HEK293T (cell line): ENCODE data around the gene PKIB.

Source experiments
- BHLHE40 ChIP-seq: fragments of 450-650 bp; IDR thresholded peaks from 2 replicates; pipeline ENCODE4 v1.6.1; 2016; ENCODE audit warnings: mild to moderate bottlenecking, moderate library complexity, borderline replicate concordance
- FOXA1 ChIP-seq: fragments of 450-650 bp; IDR thresholded peaks from 2 replicates; pipeline ENCODE4 v1.6.1; 2016; ENCODE audit warnings: mild to moderate bottlenecking
- FOXK2 ChIP-seq: fragments of 450-650 bp; IDR thresholded peaks from 2 replicates; pipeline ENCODE4 v1.6.1; 2016; ENCODE audit warnings: mild to moderate bottlenecking
- FOXM1 ChIP-seq: fragments of 450-650 bp; IDR thresholded peaks from 2 replicates; pipeline ENCODE4 v1.6.1; 2017; ENCODE audit warnings: mild to moderate bottlenecking, borderline replicate concordance
- L3MBTL2 ChIP-seq: fragments of 450-650 bp; conservative IDR thresholded peaks from 2 replicates; pipeline ENCODE4 v1.6.1; 2016; ENCODE audit warnings: mild to moderate bottlenecking
- LEF1 ChIP-seq: fragments of 450-650 bp; IDR thresholded peaks from 2 replicates; pipeline ENCODE4 v1.6.1; 2017; ENCODE audit warnings: mild to moderate bottlenecking, borderline replicate concordance
- PKNOX1 ChIP-seq: fragments of 450-650 bp; IDR thresholded peaks from 2 replicates; pipeline ENCODE4 v1.6.1; 2016
- SP1 ChIP-seq: fragments of 450-650 bp; IDR thresholded peaks from 2 replicates; pipeline ENCODE4 v1.6.1; 2017
- SUZ12 ChIP-seq: fragments of 450-650 bp; IDR thresholded peaks from 2 replicates; pipeline ENCODE4 v1.6.1; 2016; ENCODE audit warnings: mild to moderate bottlenecking
- TARDBP ChIP-seq: fragments of 450-650 bp; IDR thresholded peaks from 2 replicates; pipeline ENCODE4 v1.6.1; 2016
- ZNF384 ChIP-seq: fragments of 450-650 bp; IDR thresholded peaks from 2 replicates; pipeline ENCODE4 v1.6.1; 2016

GRCh38 chr6:122709922-122710512, 99.8 kb downstream of the PKIB start:
- TF ChIP-seq LEF1 (no peak), ZNF384 (no peak), SP1 (no peak), PKNOX1 (no peak), FOXM1 (no peak), BHLHE40 (no peak), FOXK2 (no peak), FOXA1 (no peak), TARDBP (no peak), SUZ12 (no peak), L3MBTL2 (no peak)
